Stomach (tissue), 4 donors: ENCODE results near the gene PRKG1.

ENCODE experiments used
- CTCF ChIP-seq, 7 experiments: fragments of 450-650 bp in 4 of 7; fragments of 200-600 bp in 3 of 7; sonication (generic) in 3 of 7; IDR thresholded peaks; one replicate each; pipeline ENCODE4 v1.5.1; 2016 to 2019; ENCODE audit warnings: antibody characterized with exemption in 7 of 7, control low read depth in 2 of 7, mild to moderate bottlenecking in 1 of 7
- EP300 ChIP-seq: sonication (generic); formaldehyde crosslinking; IDR thresholded peaks from one replicate; pipeline ENCODE4 v1.6.1; 2017; ENCODE audit warnings: antibody characterized with exemption
- POLR2A ChIP-seq, 4 donors: fragments of 450-650 bp; IDR thresholded peaks; one replicate each; pipeline ENCODE4 v1.6.1; 2016; ENCODE audit warnings: antibody characterized with exemption in 4 of 4, control low read depth in 2 of 4, mild to moderate bottlenecking in 1 of 4, moderate library complexity in 1 of 4
- POLR2AphosphoS5 ChIP-seq, 3 donors: sonication (generic); formaldehyde crosslinking; IDR thresholded peaks; one replicate each; pipeline ENCODE4 v1.6.1; 2016; ENCODE audit warnings: antibody characterized with exemption in 3 of 3

GRCh38 chr10:51239006-51239405 lies 164.7 kb downstream of the PRKG1 start:
- TF ChIP-seq CTCF (IDR thresholded peaks at IDR 0.05) (no peak), POLR2AphosphoS5 (IDR thresholded peaks at IDR 0.05) (no peak), POLR2A (IDR thresholded peaks at IDR 0.05) (no peak), EP300 (no peak)
